OCI-LY7 (cell line): ENCODE data around the gene SH3RF3. TPM values are rescaled to one million over a fixed set of nuclear protein-coding genes. Genes with fewer than 3 reads are reported as not detected.

Source experiments
- BruUV-seq: library from RNA; stranded (reverse); fragments of 400-500 nt; replicated peaks from 2 replicates; lab custom pipeline; 2021; lab: Mats Ljungman, UMichigan
- CTCF ChIA-PET: fragments of 300-600 bp; sonication (Branson Sonifier 250); formaldehyde crosslinking; loops from one replicate; lab custom pipeline; 2022; ENCODE audit warnings: antibody characterized with exemption; ENCODE audit not compliant: unreplicated experiment; lab: Charles Lee
- POLR2A ChIA-PET: fragments of 300-600 bp; sonication (Branson Sonifier 250); formaldehyde crosslinking; loops from one replicate; lab custom pipeline; 2022; ENCODE audit warnings: antibody characterized with exemption; lab: Charles Lee
- DNase-seq: peaks from one replicate; pipeline ENCODE4 v3.0.0-alpha.2; 2015; ENCODE audit warnings: low spot score
- H2AFZ ChIP-seq: fragments of 200-600 bp; sonication (generic), shearing (Covaris generic); 2 replicates; pipeline ENCODE4 v1.6.1; 2014; ENCODE audit warnings: mild to moderate bottlenecking, antibody characterized with exemption, low read length, moderate library complexity
- H3K27ac ChIP-seq: fragments of 200-600 bp; sonication (generic); 2 replicates; pipeline ENCODE4 v1.5.1; 2014; ENCODE audit warnings: mixed run types, low read depth, mild to moderate bottlenecking, moderate library complexity, low read length, inconsistent platforms; ENCODE audit not compliant: poor library complexity, severe bottlenecking
- H3K36me3 ChIP-seq: fragments of 200-600 bp; sonication (generic); 2 replicates; pipeline ENCODE4 v1.6.1; 2014; ENCODE audit warnings: mild to moderate bottlenecking, antibody characterized with exemption, low read length, moderate library complexity, mixed read lengths; ENCODE audit not compliant: insufficient read depth
- H3K4me1 ChIP-seq: fragments of 200-600 bp; sonication (generic); 2 replicates; pipeline ENCODE4 v1.5.1; 2014; ENCODE audit warnings: mild to moderate bottlenecking, low read length; ENCODE audit not compliant: insufficient read depth, poor library complexity, severe bottlenecking
- H3K4me2 ChIP-seq: fragments of 200-600 bp; sonication (generic); 2 replicates; pipeline ENCODE4 v1.6.1; 2014; ENCODE audit warnings: mild to moderate bottlenecking, low read length
- H3K4me3 ChIP-seq: fragments of 200-600 bp; sonication (generic); 2 replicates; pipeline ENCODE4 v1.5.1; 2014; ENCODE audit warnings: mild to moderate bottlenecking, low read depth, low read length; ENCODE audit not compliant: poor library complexity, severe bottlenecking
- H3K79me2 ChIP-seq: fragments of 200-600 bp; sonication (generic); 2 replicates; pipeline ENCODE4 v1.6.1; 2016; ENCODE audit warnings: low read depth, mild to moderate bottlenecking, low read length, moderate library complexity, mixed read lengths; ENCODE audit not compliant: insufficient read depth
- H3K9me2 ChIP-seq: fragments of 200-600 bp; sonication (generic); 2 replicates; pipeline ENCODE4 v1.6.1; 2016; ENCODE audit warnings: mild to moderate bottlenecking, low read length, mixed read lengths; ENCODE audit not compliant: insufficient read depth
- H3K9me3 ChIP-seq: fragments of 200-600 bp; sonication (generic); 2 replicates; pipeline ENCODE4 v1.6.1; 2014; ENCODE audit warnings: mild to moderate bottlenecking, mixed run types, low read length, mixed read lengths
- H4K20me1 ChIP-seq: fragments of 200-600 bp; sonication (generic); 2 replicates; pipeline ENCODE4 v1.6.1; 2014; ENCODE audit warnings: mild to moderate bottlenecking, antibody characterized with exemption, low read length, moderate library complexity, mixed read lengths; ENCODE audit not compliant: insufficient read depth
- EZH2phosphoT487 ChIP-seq: fragments of 200-600 bp; sonication (generic); IDR thresholded peaks from 2 replicates; pipeline ENCODE4 v1.6.1; 2018; ENCODE audit warnings: low read depth, borderline replicate concordance, mild to moderate bottlenecking, mixed run types, antibody characterized with exemption, low read length, moderate library complexity, mixed read lengths
- intact Hi-C: fragments of 100-400 bp; cut with micrococcal nuclease; formaldehyde crosslinking; loops from one replicate; pipeline ENCODE4 v1.10.0; 2022; ENCODE audit not compliant: unreplicated experiment
- total RNA-seq, 2 experiments: library from RNA; depleted of rRNA in 1 of 2; stranded (reverse); fragments of >200 nt in 1 of 2; shearing (Covaris generic) in 1 of 2; gene quantifications; 2 replicates each; pipeline ENCODE4 v1.2.3, GENCODE V29; 2014 to 2022
- TF ChIP-seq, protein P1 (sequence below): fragments of 200-600 bp; sonication (generic); conservative IDR thresholded peaks from 2 replicates; pipeline ENCODE4 v1.5.1; 2014; ENCODE audit warnings: mild to moderate bottlenecking, antibody characterized with exemption, low read length, moderate library complexity, mixed read lengths

SH3RF3 gene
- total RNA-seq, 2 experiments from 2014 or later = not detected

DNA sequence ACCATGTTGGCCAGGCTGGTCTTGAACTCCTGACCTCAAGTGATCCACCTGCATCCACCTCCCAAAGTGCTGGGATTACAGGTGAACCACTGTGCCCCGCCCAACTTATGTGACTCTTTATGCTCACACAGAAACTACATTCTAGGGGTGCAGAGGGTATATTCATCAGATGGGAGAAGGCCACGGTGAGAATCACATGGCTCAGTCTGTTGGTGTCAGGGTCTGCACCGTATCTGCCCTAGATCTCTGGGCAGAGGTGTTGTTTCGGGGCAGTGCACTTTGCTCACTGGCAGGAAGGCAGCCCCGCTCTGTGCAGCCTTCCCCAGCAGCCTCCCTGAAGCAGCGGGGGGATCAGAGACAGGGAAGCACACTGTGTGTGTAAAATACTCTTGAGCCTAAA is 76.4 kb downstream of the SH3RF3 start:
- Histone ChIP-seq H3K9me2 (no peaks in the 10 kb centered on the region), H3K36me3 (no peaks in the 10 kb centered on the region), H3K4me3 (no peak overlapping the region), H3K27ac (no peak overlapping the region), H3K4me2 (no peak overlapping the region), H4K20me1 (no peaks in the 10 kb centered on the region), H3K4me1 (no peaks in the 10 kb centered on the region), H2AFZ (no peak overlapping the region), H3K9me3 (no peaks in the 10 kb centered on the region), H3K79me2 (no peaks in the 10 kb centered on the region)
- intact Hi-C loops = no loop called here
- POLR2A ChIA-PET = interaction anchor here (1.9 kb wide), 1 partner anchor 10 kb away, joined by 11 read pairs; no protein-coding TSS in a partner anchor
- CTCF ChIA-PET = no interaction called here
- TF ChIP-seq EZH2phosphoT487 = no peak
- TF ChIP-seq, protein P1, sequence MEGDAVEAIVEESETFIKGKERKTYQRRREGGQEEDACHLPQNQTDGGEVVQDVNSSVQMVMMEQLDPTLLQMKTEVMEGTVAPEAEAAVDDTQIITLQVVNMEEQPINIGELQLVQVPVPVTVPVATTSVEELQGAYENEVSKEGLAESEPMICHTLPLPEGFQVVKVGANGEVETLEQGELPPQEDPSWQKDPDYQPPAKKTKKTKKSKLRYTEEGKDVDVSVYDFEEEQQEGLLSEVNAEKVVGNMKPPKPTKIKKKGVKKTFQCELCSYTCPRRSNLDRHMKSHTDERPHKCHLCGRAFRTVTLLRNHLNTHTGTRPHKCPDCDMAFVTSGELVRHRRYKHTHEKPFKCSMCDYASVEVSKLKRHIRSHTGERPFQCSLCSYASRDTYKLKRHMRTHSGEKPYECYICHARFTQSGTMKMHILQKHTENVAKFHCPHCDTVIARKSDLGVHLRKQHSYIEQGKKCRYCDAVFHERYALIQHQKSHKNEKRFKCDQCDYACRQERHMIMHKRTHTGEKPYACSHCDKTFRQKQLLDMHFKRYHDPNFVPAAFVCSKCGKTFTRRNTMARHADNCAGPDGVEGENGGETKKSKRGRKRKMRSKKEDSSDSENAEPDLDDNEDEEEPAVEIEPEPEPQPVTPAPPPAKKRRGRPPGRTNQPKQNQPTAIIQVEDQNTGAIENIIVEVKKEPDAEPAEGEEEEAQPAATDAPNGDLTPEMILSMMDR = no peak
- no TSS peak for BruUV-seq
- DNase-seq = no peak

GRCh38 chr2:109206569-109207146 is 77.7 kb downstream of the SH3RF3 start:
- POLR2A ChIA-PET = interaction anchor here (1.9 kb wide), 1 partner anchor 9 kb away, joined by 11 read pairs; no protein-coding TSS in a partner anchor
- H3K27ac ChIP-seq = no peak overlapping the region
- TF ChIP-seq EZH2phosphoT487 = no peak
- TF ChIP-seq, protein P1 = no peak
- no peaks in the 10 kb centered on the region for H4K20me1 ChIP-seq
- no peaks in the 10 kb centered on the region for H3K9me2 ChIP-seq
- H3K36me3 ChIP-seq = no peaks in the 10 kb centered on the region
- BruUV-seq = no TSS peak
- H3K9me3 ChIP-seq = no peaks in the 10 kb centered on the region
- H3K79me2 ChIP-seq = no peaks in the 10 kb centered on the region
- no peaks in the 10 kb centered on the region for H3K4me1 ChIP-seq
- no peak for DNase-seq
- intact Hi-C loops = no loop called here
- no peak overlapping the region for H3K4me2 ChIP-seq
- H3K4me3 ChIP-seq = no peak overlapping the region
- CTCF ChIA-PET = no interaction called here
- H2AFZ ChIP-seq = no peak overlapping the region

DNA sequence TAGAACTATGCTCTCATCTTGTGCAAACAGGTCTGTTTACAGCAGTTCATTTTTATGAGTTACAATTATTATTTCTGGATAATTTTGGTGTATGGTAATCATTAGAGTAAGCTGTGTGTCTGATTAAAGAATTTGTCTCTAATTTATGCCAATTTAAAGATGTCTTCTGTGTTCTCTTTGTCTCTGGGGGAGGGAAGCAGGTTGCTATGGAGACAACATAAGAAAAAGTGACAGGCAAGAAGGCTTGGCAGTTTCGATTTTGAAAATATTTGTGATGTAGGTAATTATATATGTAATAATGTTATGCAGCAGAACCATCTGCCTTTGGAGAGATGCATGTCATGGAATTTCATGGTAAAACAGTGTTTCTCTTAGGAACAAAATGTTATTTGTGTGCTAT is 78.2 kb downstream of the SH3RF3 start:
- Histone ChIP-seq H3K4me3 (no peak overlapping the region), H2AFZ (no peak overlapping the region), H3K9me3 (no peaks in the 10 kb centered on the region), H3K36me3 (no peaks in the 10 kb centered on the region), H3K4me1 (no peaks in the 10 kb centered on the region), H4K20me1 (no peaks in the 10 kb centered on the region), H3K9me2 (no peaks in the 10 kb centered on the region), H3K79me2 (no peaks in the 10 kb centered on the region), H3K27ac (no peak overlapping the region), H3K4me2 (no peak overlapping the region)
- intact Hi-C loops = no loop called here
- no peak for TF ChIP-seq EZH2phosphoT487
- TF ChIP-seq, protein P1 = no peak
- CTCF ChIA-PET = no interaction called here
- BruUV-seq = no TSS peak
- POLR2A ChIA-PET = no interaction called here
- DNase-seq = no peak
